Stimulated activated CD8-positive, alpha-beta memory T cell treated with anti-CD3 and anti-CD28 coated beads, Interleukin-4, amount 100 ng/mL, for 24 hours (primary cell): ENCODE data around the gene DEPP1.

Source experiments
- DNase-seq: peaks from one replicate; pipeline ENCODE4 v3.0.0-alpha.2; 2020; ENCODE audit warnings: low read depth

Gene DEPP1

GRCh38 chr10:44966816-44967509 is 11.6 kb downstream of the DEPP1 start:
- DNase-seq: no peak

GRCh38 chr10:44966129-44966815 is 12.3 kb downstream of the DEPP1 start:
- DNase-seq: no peak

- no peak for DNase-seq
These were observed 12.9 kb downstream of the DEPP1 start for GRCh38 chr10:44965651-44966097.

- no peak for DNase-seq
These were observed 13.5 kb downstream of the DEPP1 start for GRCh38 chr10:44965104-44965503.

GRCh38 chr10:44963772-44964633 is 14.6 kb downstream of the DEPP1 start:
- no peak for DNase-seq

- DNase-seq: no peak
These were observed 15.5 kb downstream of the DEPP1 start for GRCh38 chr10:44962870-44963738.

- DNase-seq: no peak
These were observed 16.5 kb downstream of the DEPP1 start for GRCh38 chr10:44961931-44962750.

GRCh38 chr10:44961230-44961571 is 17.4 kb downstream of the DEPP1 start:
- no peak for DNase-seq

GRCh38 chr10:44960482-44961229 is 18.0 kb downstream of the DEPP1 start:
- DNase-seq: no peak

GRCh38 chr10:44960088-44960460 is 18.5 kb downstream of the DEPP1 start:
- DNase-seq: no peak

GRCh38 chr10:44959247-44960087 is 19.1 kb downstream of the DEPP1 start, which contains the start of gene RASSF4:
TSS of gene RASSF4 (plus strand) at chr10:44959802. CDS start at chr10:44970203, 10,401 bp downstream.
- DNase-seq: peak; percentile 90

- DNase-seq: no peak
These were observed 19.7 kb downstream of the DEPP1 start for GRCh38 chr10:44958898-44959246.

- DNase-seq: no peak
These were observed 20.3 kb downstream of the DEPP1 start for GRCh38 chr10:44958196-44958897.

- no peak for DNase-seq
These were observed 21.6 kb downstream of the DEPP1 start for GRCh38 chr10:44956717-44957706.

- DNase-seq: no peak
These were observed 22.4 kb downstream of the DEPP1 start for GRCh38 chr10:44956226-44956625.

GRCh38 chr10:44955413-44956070 is 23.1 kb downstream of the DEPP1 start:
- DNase-seq: no peak

- DNase-seq: no peak
These were observed 23.6 kb downstream of the DEPP1 start for GRCh38 chr10:44954962-44955361.
